ENCODE measurements around the gene EDN3. TPM values are rescaled to one million over a fixed set of nuclear protein-coding genes. Genes with fewer than 3 reads are reported as not detected.
A peak's percentile ranks its signal among the peaks of the same experiment; 100 is the strongest.
"Not testable (repeated sequence)": the region's sequence is repeated elsewhere in the genome, so short reads cannot be mapped to it uniquely, and the experiment has no call there.

EDN3 gene
- total RNA-seq, 1 donor from 2014 or later = not detected

DNA sequence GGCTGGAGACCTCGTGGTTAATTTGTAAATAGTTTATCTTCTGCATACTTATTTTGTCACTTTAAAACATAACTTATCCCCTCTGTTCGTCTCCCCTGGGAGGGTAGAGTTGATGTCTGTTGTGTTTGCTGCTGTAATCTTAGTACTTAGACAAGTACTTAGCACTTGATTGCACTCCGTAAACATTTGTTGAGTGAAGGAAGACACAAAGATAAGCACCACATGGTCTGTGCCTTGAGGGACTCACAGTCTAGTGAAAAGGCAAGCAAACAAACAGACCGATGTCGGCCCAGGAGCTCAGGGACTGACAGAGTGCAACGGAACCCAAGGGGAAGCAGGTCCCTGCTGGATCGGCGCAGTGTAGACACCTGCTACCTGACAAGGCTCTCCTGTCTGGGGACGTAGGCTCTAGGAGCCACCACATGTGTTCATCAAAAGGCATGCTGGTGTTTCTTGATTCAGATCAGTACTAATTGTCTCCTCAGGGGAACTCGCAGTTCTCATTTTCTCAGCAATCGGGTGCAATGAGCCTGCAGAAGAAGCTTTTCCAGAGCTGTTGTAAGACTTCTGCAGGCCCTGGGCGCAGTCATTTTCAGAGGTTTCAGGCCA is 31.4 kb downstream of the EDN3 start:
- intact Hi-C loops (cut with DNase I) = no loop called here
- ATAC-seq (no peak), DNase-seq (ENCODE audit: low spot score) (no peak)

DNA sequence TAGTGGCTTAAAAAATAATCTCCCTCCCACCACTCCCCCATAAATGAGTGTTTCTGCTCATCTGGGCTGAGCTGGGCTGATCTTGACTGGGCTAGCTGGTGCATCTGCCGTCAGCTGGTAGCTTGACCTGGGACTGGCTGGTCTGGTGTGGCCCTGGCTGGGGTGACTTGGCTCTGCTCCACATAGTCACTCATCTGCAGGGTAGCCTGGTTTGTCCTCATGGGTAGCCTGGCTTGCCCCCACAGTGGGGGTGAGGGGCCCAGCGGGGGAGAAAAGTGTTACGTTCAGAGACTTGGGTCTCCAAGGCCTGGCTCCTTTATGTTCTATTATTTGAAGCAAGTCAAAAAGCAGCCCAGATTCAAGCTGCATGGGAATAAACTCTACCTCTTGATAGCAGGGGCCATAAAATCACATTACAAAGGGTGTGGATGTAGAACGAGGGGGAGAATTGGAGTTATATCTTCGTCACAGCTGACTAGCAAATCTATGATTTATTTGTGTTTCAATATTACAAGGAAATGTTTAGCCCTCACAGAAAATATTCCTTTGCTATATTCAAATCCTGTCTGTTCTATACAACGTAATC is 32.9 kb downstream of the EDN3 start:
- intact Hi-C loops (cut with DNase I) = no loop called here
- DNase-seq (ENCODE audit: low spot score) = no peak
- no peak for ATAC-seq

DNA sequence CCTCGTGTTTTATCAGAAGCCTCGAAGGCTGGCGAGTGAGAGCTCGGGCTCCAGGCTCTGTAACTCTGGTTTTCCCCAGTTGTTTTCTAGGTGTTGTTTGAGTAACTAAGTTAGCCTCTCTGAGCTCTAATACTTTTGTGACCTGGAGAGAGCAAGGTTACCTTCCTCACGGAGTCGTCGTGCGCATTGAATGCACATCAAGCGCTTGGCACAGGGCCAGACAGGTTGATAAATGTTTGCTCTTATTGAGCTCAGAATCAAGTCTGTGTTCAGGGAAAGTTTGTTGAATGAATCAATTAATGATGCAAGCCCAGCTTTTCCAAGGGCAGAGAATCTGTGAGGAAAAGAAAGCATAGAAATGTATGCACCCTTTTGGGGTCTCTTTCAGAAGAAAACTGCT is 33.5 kb downstream of the EDN3 start:
- no peak for DNase-seq (ENCODE audit: low spot score)
- no peak for ATAC-seq
- intact Hi-C loops (cut with DNase I) = no loop called here

DNA sequence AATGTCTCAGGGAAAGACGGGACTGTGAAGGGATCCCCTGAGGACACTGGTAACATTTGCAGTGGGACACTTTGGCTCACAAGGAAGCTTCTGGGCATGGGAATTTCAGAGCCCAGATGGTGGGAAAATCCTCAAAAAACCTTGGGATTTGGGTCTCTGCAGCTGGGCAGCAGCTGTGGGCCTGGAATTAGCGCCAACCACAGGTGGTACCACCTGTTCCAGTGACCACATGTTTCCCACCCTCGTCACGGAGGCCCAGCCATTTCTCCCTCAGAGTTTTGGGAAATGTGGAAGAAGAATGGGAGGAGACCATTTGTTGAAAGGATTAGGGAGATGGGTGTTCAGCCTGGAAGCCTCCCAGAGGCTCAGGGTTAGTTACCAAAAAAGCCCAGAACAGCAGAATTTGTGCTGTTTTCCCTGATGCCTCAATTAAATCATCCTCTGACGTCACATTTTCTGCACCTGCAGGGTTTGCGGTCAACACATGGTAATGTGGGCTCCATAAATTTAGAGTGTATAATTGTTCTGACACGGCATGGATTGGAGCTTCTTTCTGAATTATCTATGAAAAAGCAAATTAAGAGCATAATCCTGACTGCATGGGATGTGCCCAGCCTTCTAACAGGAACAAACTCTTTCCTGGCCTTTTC is 34.4 kb downstream of the EDN3 start:
- intact Hi-C loops (cut with DNase I) = no loop called here
- ATAC-seq (no peak), DNase-seq (ENCODE audit: low spot score) (no peak)

DNA sequence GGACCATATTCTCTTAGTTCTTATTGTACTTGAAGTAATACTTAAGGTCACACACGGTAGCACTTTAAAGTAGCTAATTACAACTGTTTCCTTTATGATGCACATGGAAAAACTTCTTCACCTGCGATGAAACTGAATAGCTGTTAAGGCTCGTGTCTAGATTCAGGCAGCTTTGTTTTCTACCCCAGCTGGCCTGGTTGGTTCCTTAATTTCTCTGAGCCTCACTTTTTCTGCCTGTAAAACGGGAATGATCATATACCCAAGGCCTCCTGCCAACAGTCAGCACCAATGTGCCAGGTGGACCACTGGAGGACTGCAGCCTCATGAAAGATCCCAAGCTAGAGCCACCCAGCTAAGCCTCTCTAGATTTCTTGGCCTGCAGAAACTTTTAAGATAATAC is 35.0 kb downstream of the EDN3 start:
- intact Hi-C loops (cut with DNase I) = no loop called here
- ATAC-seq (no peak), DNase-seq (ENCODE audit: low spot score) (no peak)

DNA sequence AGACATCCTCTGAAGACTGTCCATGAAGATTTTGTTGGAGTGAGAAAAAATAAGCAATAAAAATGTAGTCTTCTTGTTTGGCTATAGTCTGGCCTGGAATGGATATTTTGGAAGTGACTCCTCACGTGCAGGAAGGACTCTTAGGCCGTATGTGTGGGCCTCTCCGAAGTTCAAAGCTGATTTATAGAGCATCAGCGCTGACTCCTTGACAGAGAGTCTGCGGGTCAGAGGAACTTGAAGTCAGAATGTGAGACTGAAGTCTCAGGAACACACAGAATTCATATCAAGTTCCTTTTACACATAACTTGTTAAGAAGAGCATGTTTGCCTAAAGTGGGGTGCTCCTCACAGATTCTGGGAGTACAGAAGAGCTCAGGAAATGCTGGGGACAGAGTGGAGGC is 36.1 kb downstream of the EDN3 start:
- ATAC-seq (no peak), DNase-seq (ENCODE audit: low spot score) (no peak)
- intact Hi-C loops (cut with DNase I) = no loop called here

DNA sequence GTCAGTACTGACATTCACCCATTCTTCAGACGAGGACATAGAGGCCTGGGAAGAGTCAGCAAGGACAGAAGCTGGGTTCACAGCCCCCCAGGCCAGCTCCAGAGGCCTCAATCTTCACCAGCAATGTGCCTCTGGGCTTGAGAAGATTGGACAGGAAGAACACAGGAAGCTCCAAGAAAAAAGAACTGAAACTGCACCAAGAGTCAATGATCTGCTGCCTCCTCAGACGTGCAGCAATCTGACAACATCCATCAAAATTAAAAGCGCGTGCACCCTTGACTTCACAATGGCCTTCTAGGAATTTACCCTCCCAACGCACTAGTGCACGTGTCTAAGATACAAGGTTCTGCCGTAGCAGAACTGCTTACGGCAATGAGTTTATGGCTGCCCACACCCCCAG is 38.0 kb downstream of the EDN3 start:
- DNase-seq (ENCODE audit: low spot score); ATAC-seq; intact Hi-C loops (cut with DNase I): not testable (repeated sequence)

DNA sequence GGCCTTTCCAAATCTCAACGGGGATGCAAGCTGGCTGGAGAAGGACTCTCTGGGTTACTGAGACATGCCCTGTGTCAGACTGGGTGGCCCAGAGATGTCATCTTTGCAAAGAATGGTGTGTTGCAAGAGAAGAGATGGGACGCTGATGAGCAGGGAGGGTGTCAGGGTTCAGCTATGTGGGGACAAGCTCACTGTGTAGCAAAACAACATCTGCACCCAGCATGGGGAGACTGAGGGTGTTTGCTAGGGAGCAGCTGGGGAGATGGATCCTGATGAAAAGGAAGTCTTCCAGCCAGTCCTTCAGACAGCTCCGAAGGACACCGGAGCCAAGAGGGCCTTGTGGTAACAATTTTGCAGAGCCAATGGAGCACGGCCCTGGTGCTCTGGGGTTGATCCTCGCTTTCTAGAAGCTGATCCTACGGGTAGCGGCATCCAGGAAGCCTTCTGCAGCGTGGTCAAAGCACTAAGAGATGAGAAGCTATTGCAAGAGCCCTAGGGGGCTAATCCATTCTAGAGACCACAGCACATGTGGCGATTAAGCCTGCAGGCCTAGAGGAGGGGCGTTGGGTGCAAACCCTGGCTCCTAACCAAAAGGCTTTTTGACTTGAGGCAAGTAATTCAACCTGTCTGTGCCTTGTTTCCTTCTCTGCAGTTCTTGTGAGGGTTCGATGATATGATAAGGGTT is 39.9 kb downstream of the EDN3 start:
- DNase-seq (ENCODE audit: low spot score) (no peak), ATAC-seq (no peak)
- intact Hi-C loops (cut with DNase I) = no loop called here

DNA sequence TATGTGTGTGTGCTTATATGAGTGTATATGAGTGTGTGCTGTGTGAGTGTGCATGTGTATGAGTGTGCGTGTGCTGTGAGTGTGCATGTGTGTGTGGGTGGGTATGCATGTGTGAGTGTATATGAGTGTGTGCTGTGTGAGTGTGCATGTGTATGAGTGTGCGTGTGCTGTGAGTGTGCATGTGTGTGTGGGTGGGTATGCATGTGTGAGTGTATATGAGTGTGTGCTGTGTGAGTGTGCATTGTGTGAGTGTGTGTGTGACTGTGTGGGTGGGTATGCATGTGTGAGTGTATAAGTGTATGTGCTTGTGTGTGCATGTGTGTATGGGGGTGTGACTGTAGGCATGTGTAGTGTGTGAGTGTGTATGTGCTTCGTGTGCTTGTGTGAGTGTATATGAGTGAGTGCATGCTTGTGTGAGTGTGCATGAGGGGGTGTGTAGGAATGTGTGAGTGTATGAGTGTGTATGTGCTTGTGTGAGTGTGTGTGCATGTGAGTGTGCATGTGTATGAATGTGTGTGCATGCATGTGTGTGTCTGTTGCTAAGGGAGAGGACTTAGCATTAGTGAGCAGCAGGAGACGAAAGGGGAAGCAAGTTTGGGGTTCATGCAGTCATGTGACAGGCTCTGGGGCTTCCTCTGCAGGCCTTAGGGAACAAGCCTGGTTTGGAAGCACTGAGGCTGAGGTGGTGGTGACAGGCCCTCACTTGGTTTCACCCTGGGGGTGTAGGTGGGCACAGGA is 41.0 kb downstream of the EDN3 start:
- ATAC-seq; DNase-seq (ENCODE audit: low spot score); intact Hi-C loops (cut with DNase I): not testable (repeated sequence)

DNA sequence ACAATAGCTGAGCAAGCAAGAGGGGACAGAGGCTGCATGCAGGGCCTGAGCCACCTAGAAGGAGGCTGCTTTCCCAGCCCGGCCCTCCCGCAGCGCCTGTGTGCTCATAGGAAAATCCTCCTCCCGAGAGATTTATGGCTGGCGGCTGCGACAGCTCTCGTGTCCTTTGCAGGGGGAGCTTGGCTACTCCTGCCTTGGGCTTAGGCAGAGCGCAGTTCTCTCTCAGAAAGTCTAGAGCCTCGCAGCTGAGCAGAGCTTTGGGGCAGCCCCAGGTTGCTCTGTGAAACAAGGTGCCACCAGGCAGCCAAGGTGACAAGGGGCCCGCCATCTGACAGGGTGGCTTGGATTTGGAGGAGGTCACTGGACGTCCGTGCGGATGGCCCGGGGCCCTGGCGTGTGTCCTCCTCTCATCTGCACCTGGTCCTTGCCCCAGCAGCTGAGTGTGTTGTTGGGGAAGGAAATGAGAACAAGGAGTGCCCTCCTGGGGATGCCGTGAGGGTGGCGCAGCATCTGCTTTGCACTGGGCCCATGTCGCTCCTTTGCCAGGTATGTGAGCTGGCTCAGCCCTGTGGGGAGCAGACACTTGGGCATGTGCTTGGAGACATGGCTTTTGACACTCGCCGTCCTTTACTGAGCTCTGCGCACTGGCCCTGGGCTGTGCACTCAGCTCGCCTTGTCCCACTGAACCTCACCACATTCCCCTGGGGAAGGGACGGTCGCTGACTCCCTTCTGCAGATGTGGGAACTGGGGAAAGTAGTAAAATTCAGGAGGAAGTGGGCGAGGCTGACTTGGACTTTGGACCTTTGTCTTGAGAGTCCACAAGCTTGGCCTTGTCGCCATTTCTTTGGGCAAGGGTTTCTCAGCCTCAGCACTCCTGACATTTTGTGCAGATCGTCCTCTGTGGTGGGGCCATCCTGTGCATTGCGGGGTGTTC is 41.9 kb downstream of the EDN3 start:
- intact Hi-C loops (cut with DNase I) = no loop called here
- no peak for ATAC-seq
- DNase-seq (ENCODE audit: low spot score) = no peak

DNA sequence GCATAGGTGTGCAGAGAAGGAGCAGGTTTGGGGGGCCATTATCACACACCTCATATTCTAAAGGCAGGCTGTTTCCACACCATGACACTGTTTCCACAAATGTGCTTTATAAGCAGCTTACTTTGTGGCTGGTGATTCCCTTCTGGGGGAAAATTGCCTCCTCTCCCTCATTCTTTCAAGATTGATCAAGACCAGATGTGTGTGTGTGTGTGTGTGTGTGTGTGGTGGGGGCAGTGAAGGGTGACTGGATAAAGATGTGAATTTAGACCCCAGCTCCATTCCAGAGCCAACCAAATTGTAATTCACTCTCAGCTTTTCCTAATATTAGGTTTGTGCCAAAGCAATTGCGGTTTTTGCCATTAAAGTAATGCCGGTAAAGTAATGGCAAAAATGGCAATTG is 45.6 kb downstream of the EDN3 start:
- ATAC-seq (no peak), DNase-seq (ENCODE audit: low spot score) (no peak)
- intact Hi-C loops (cut with DNase I) = no loop called here

DNA sequence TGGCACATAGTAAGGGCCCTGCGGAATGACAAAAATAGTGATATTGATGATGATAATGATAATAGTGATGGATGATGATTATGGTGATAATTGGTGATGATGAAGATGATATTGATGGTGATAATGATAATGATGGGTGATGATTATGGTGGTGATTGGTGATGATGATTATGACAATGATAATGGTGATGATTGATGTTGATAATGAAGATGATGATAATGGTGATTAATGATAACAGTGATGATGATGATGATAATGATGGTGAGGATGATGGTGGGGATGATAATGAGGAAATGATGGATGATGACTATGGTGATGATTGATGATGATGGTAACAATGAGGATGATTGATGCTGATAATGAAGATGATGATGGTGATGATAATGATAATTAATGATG is 48.9 kb downstream of the EDN3 start:
- ATAC-seq = no peak
- intact Hi-C loops (cut with DNase I) = no loop called here
- no peak for DNase-seq (ENCODE audit: low spot score)

DNA sequence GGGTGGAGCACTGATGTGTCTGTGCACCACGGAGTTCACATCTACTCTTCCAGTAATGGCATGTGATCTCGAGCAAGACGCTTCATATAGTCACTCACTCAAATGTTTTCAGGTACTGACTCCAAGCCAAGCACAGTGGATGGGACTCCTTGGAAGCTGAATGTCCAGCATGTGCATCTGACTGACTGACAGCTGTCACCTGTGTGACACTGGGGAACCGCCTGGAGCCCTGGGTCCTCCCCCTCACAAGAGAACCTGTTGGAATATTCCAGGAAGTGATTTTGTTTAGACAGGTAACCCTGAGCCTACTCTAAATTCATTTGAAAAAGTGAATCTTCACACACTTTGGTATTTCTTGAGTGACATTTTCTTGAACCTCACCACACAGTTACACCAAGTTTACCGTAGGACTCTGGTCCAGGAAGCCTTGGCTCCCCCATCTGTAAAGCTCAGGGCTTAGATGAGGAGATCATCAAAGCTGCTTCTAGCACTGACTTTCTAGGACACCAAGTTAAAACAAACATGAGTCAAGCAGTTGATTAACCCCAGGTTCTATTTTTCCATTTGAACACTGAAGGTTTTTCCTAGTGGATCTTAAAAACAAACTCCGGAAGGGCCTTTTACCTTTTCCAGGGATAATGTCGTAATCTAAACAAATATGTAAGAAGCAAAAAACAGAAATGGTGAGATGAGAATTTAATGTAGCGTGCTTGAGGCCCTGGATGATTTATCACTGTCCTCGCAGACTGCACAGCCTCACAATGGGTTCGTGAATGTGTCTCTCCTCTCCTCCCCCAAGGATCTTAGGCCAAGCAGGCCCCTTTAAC is 50.1 kb downstream of the EDN3 start:
- ATAC-seq = no peak
- intact Hi-C loops (cut with DNase I) = no loop called here
- no peak for DNase-seq (ENCODE audit: low spot score)

DNA sequence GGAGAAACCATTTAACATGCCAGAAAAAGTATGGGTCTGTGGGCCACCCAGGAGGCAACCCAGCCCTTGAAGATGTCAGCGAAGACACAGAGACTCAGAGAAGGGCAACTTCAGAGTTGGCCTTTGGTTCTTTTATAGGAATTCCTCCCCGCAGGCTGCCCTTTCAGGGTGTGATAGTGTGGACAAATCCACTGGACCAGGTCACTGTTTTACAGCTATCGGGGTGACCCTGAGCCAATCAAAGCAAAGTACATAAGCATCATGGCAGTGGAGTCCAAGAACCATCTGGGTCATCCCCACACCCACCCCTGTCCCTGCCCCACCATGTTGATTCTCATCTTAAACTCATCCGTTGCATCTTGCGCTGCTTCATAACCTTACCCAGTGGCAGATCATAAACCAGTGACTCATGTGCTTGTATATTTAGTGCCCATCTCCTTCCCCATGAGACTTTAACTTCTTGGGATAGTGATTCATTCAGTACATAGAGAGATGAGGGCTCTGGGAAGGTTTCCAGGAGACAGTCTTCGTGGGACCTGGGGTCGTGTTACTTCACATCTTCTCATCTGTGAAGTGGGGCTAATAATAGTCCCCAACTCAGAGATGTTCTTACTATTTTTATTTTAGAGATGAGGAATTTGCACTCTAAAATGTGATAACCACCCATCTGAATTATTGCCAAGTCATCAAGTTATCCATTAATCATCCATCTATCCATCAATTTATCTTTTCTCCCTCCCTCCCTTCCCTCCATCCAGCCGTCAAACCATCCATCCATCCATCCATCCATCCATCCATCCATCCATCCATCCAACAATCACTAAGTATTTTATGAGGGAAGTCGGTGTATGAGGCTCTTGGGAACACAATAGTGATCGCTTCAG is 51.0 kb downstream of the EDN3 start:
- intact Hi-C loops (cut with DNase I) = no loop called here
- ATAC-seq = peak; percentile 17
- DNase-seq (ENCODE audit: low spot score) = no peak

DNA sequence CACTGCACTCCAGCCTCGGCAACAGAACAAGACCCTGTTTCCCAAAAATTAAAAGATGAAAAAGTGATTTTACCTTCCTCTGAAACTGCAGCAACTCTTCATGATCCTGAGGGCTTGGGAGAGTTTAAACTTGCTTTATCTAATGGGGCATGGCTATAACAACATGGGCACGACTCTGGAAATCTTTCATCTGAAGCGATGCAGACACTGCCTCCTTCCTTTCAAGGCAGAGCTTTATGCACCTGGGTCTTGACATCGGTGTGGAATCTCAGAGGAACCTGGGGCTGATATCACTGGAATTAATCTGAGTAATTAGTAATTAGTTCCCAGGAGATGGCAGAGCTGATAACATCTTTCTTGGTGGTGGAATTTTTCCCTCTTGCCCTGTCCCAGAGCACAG is 52.1 kb downstream of the EDN3 start:
- intact Hi-C loops (cut with DNase I) = no loop called here
- ATAC-seq (no peak), DNase-seq (ENCODE audit: low spot score) (no peak)

DNA sequence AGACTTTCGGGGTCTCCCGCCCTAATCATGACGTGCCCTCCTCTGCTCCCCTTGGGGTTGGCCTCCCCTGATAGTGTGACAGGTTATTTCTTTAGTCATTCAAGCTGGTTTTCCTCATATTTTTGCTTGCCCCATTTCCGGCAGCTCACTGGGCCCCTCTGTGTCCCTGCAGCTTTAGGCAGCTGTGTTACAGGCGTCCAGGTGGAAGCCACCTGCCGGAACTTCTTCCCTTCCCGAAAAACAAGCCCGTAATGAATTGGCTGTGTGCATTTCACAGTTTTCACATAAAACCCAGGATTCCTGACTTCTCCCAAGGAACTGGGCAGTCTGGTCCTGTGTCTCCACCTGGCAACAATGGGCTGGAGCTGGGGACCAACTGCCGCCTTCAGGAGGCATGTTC is 52.6 kb downstream of the EDN3 start:
- intact Hi-C loops (cut with DNase I) = no loop called here
- DNase-seq (ENCODE audit: low spot score) (no peak), ATAC-seq (no peak)

DNA sequence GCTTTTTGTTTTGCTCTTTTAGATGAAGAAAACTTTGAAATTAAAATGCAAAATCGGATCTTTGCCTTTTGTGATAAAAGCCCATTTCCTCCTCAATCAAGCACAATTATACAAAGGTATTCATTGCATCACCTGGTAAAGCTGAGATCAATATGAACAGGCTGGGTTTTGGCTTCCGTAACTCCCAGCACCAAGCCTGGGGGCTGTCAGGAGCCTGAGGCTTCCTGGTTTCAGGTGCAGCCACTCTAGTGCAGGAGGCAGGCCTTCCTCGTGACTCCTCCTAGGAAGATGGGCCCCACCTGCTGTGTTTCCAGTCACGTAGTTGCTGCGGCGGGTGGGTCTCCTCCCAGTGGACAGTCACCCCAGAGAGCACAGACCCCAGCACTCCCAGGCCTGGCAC is 54.0 kb downstream of the EDN3 start:
- DNase-seq (ENCODE audit: low spot score) (no peak), ATAC-seq (no peak)
- intact Hi-C loops (cut with DNase I) = no loop called here
